ENCODE results near the gene UBE2D1.
A peak's percentile ranks its signal among the peaks of the same experiment; 100 is the strongest.

The UBE2D1 gene

GRCh38 chr10:58330431-58330830 lies 4.4 kb upstream of the UBE2D1 start:
- no peak for DNase-seq (ENCODE audit: low read depth, low spot score)
- POLR2A ChIA-PET = no interaction called here
- TF ChIP-seq CTCF (IDR thresholded peaks at IDR 0.05; ENCODE audit: insufficient read depth, low read length, missing control alignments) = no peak
- H3K4me3 ChIP-seq (ENCODE audit: low read depth, low read length) = no peak overlapping the region
- CTCF ChIA-PET = no interaction called here

DNA sequence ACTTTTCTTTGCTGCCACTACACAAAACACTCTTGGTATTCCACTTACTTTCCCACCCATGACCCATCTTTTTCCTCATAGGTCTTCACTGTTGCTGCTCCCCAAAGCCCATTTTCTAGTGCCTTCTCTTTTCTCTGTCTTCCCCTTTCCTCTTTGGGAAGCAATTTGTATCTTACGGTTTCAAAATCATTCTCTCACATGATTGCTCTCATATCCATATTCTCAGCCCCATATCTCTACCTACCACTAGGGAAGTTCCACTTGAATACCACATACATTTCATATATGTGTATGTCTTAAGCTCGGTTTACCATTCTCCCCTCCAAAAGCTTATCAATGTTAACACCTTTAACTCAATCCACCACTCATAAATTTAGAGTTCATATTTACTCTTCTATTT lies 3.2 kb upstream of the UBE2D1 start:
- ChIA-PET POLR2A (no interaction called here), CTCF (interaction anchor here (0.6 to 0.7 kb wide), 3 partner anchors 32 to 63 kb away, joined by 3 read pairs; partner anchors contain the start of gene CISD1)
- TF ChIP-seq CTCF (IDR thresholded peaks at IDR 0.05; ENCODE audit: insufficient read depth, low read length, missing control alignments) = no peak
- DNase-seq (ENCODE audit: low read depth, low spot score) = no peak
- H3K4me3 ChIP-seq (ENCODE audit: low read depth, low read length) = no peak overlapping the region

GRCh38 chr10:58335306-58336005 lies 650 bp downstream of the UBE2D1 start:
- CTCF ChIA-PET = interaction anchor here (0.9 to 2.2 kb wide), 2 partner anchors 9 to 35 kb away, joined by 3 to 5 read pairs; no protein-coding TSS in a partner anchor
- POLR2A ChIA-PET = interaction anchor here (0.7 to 2.0 kb wide), 5 partner anchors 14 to 67 kb away, joined by 3 to 5 read pairs (median 4); partner anchors contain the start of genes CISD1 and TFAM
- peak overlapping the region; percentile 79 for H3K4me3 ChIP-seq (ENCODE audit: low read depth, low read length)
- TF ChIP-seq CTCF (IDR thresholded peaks at IDR 0.05; ENCODE audit: insufficient read depth, low read length, missing control alignments) = no peak
- DNase-seq (ENCODE audit: low read depth, low spot score) = no peak

DNA sequence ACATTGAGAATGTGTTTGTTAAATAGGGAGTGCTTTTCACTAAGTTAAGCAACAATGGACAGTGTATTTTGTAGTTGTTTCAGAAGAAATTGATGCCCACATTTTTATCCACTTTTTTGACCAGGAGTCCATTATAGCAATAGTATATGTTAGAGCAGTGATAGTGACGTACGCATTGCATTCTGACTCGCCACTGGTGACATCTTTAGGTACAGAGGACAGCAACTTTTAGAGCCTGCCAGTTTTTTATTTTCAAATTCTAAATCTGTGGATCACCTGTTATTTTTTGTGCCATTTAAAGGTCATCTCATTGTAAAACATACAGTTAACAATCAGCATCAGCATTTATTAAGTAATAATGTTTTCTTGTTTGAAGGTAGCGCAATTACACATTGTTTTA lies 1.4 kb downstream of the UBE2D1 start:
- ChIA-PET CTCF (no interaction called here), POLR2A (interaction anchor here (1.0 kb wide), 1 partner anchor 49 kb away, joined by 3 read pairs; the partner anchor contains the start of gene TFAM)
- no peak for DNase-seq (ENCODE audit: low read depth, low spot score)
- no peak for TF ChIP-seq CTCF (IDR thresholded peaks at IDR 0.05; ENCODE audit: insufficient read depth, low read length, missing control alignments)
- peak overlapping the region; percentile 79 for H3K4me3 ChIP-seq (ENCODE audit: low read depth, low read length)

DNA sequence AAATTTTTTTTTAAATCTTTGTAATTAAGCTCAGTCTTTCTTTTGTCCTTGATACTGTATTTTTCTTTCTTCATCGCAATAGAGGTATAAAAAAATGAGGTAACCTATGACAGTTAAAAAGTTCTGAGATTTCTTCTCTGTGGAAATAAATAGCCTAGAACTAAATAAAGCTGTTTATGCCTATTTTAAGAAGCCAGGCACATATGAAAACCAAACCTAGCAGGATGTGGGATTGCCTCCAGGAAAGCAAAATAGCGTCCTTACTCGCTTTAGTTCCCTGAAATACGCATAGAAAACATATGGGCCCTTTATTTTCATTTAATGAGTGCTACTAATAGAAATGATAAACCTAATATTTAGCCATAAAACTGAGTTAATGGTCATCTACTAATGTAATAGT lies 6.6 kb downstream of the UBE2D1 start:
- POLR2A ChIA-PET = no interaction called here
- CTCF ChIA-PET = interaction anchor here (1.9 kb wide), 1 partner anchor 42 kb away, joined by 5 read pairs; no protein-coding TSS in a partner anchor
- no peak overlapping the region for H3K4me3 ChIP-seq (ENCODE audit: low read depth, low read length)
- DNase-seq (ENCODE audit: low read depth, low spot score) = no peak
- TF ChIP-seq CTCF (IDR thresholded peaks at IDR 0.05; ENCODE audit: insufficient read depth, low read length, missing control alignments) = no peak

DNA sequence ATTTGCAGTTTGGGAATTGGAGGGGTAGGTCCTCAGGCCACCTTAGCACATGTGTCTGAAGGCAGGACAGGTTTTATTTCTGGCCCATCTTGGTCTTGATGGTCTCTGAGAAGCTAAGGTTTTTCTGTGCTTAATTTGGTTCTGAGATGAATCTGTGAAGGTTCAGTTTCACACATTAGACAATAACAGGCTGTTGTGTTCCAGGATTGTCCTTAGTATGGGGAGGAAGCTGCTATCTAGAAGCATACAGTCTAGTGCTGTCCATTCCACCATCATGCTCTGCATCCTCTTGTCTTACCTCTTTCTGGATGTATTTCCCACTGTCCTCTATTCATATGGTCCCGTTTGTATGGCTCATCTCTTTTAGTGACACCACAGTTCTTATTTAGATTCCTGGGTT lies 7.1 kb downstream of the UBE2D1 start:
- ChIA-PET CTCF (interaction anchor here (0.9 to 4.4 kb wide), 2 partner anchors 42 to 1867 kb away, joined by 3 to 14 read pairs; no protein-coding TSS in a partner anchor), POLR2A (no interaction called here)
- no peak overlapping the region for H3K4me3 ChIP-seq (ENCODE audit: low read depth, low read length)
- no peak for DNase-seq (ENCODE audit: low read depth, low spot score)
- no peak for TF ChIP-seq CTCF (IDR thresholded peaks at IDR 0.05; ENCODE audit: insufficient read depth, low read length, missing control alignments)
